NCI-H1417 treated with DMSO at 0.1 percent for 48 hours (cell line): Measurements from ENCODE around the gene MLH1.

Experiments
- DNase-seq: peaks from one replicate; lab custom pipeline; 2025; lab: John Stamatoyannopoulos, UW

MLH1 gene

GRCh38 chr3:37094636-37095035 lies 101.3 kb downstream of the MLH1 start:
- DNase-seq = no peak

- DNase-seq = no peak
Observed at GRCh38 chr3:37096288-37096687, 103.0 kb downstream of the MLH1 start.

GRCh38 chr3:37096975-37097374 lies 103.7 kb downstream of the MLH1 start:
- DNase-seq = no peak

- no peak for DNase-seq
Observed at GRCh38 chr3:37097776-37098175, 104.5 kb downstream of the MLH1 start.

GRCh38 chr3:37098884-37099283 lies 105.6 kb downstream of the MLH1 start:
- DNase-seq = no peak

- no peak for DNase-seq
Observed at GRCh38 chr3:37099469-37099868, 106.2 kb downstream of the MLH1 start.

GRCh38 chr3:37100411-37100810 lies 107.1 kb downstream of the MLH1 start:
- no peak for DNase-seq
